ENCODE data around the gene OR51B6.

OR51B6 gene

GRCh38 chr11:5390210-5390609 lies 38.9 kb downstream of the OR51B6 start:
- Histone ChIP-seq H3K27ac (no peak overlapping the region), H3K4me3 (no peak overlapping the region)
- TF ChIP-seq CTCF (IDR thresholded peaks at IDR 0.05), result no peak
- DNase-seq (ENCODE audit: low spot score), result no peak

- TF ChIP-seq CTCF (IDR thresholded peaks at IDR 0.05), result no peak
- Histone ChIP-seq H3K27ac (no peak overlapping the region), H3K4me3 (no peak overlapping the region)
- no peak for DNase-seq (ENCODE audit: low spot score)
These were observed 42.8 kb downstream of the OR51B6 start for GRCh38 chr11:5394091-5394490.

- H3K27ac ChIP-seq, result no peak overlapping the region
- no peak for TF ChIP-seq CTCF (IDR thresholded peaks at IDR 0.05)
- DNase-seq (ENCODE audit: low spot score), result no peak
- no peak overlapping the region for H3K4me3 ChIP-seq
These were observed 47.6 kb downstream of the OR51B6 start for GRCh38 chr11:5398936-5399335.

All from coronary artery (tissue), 2 donors.